ENCODE measurements around the gene MTIF3.

Gene MTIF3

DNA sequence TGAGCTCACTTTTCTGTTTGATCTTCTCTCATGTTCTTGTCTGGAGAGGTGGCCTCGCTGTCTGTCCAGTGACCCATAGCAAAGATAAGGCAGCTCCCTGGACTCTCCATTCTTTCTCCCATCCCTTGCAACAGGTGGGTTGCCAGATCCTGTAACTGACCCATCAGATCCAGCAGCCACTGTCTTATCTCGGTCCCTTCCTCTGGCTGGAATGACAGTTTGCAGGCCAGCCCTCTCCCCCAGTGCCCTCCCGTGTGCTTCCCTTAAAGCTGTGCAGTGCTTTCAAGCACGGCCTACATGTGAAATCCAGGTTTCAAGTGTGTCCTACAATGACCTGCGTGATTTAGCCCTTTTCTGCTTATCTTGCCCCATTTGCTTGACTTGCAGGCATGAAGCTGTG is 22.2 kb downstream of the MTIF3 start:
- no peak for ATAC-seq
- TF ChIP-seq ESRRG (CRISPR knock-in tag; IDR thresholded peaks at IDR 0.05) (no peak), ZFP30 (CRISPR knock-in tag; IDR thresholded peaks at IDR 0.05) (no peak), GLIS3 (CRISPR knock-in tag; IDR thresholded peaks at IDR 0.05) (no peak), ISL1 (CRISPR knock-in tag; IDR thresholded peaks at IDR 0.05) (no peak)

GRCh38 chr13:27427641-27428040 is 22.7 kb downstream of the MTIF3 start:
- TF ChIP-seq, protein P1, sequence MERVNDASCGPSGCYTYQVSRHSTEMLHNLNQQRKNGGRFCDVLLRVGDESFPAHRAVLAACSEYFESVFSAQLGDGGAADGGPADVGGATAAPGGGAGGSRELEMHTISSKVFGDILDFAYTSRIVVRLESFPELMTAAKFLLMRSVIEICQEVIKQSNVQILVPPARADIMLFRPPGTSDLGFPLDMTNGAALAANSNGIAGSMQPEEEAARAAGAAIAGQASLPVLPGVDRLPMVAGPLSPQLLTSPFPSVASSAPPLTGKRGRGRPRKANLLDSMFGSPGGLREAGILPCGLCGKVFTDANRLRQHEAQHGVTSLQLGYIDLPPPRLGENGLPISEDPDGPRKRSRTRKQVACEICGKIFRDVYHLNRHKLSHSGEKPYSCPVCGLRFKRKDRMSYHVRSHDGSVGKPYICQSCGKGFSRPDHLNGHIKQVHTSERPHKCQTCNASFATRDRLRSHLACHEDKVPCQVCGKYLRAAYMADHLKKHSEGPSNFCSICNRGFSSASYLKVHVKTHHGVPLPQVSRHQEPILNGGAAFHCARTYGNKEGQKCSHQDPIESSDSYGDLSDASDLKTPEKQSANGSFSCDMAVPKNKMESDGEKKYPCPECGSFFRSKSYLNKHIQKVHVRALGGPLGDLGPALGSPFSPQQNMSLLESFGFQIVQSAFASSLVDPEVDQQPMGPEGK (CRISPR knock-in tag; IDR thresholded peaks at IDR 0.05; ENCODE audit: borderline replicate concordance): no peak
- TF ChIP-seq TOX (CRISPR knock-in tag; IDR thresholded peaks at IDR 0.05; ENCODE audit: borderline replicate concordance) (no peak), RARB (CRISPR knock-in tag; IDR thresholded peaks at IDR 0.05) (no peak), PPARA (CRISPR knock-in tag; IDR thresholded peaks at IDR 0.05; ENCODE audit: borderline replicate concordance) (no peak), TSHZ2 (CRISPR knock-in tag; IDR thresholded peaks at IDR 0.05) (no peak), OSR1 (CRISPR knock-in tag; IDR thresholded peaks at IDR 0.05) (no peak), ZNF70 (CRISPR knock-in tag; IDR thresholded peaks at IDR 0.05) (no peak), ZNF8 (CRISPR knock-in tag; IDR thresholded peaks at IDR 0.05) (no peak), ZFP3 (CRISPR knock-in tag; IDR thresholded peaks at IDR 0.05) (no peak), CSDC2 (CRISPR knock-in tag; IDR thresholded peaks at IDR 0.05) (no peak)
- TF ChIP-seq, protein P2, sequence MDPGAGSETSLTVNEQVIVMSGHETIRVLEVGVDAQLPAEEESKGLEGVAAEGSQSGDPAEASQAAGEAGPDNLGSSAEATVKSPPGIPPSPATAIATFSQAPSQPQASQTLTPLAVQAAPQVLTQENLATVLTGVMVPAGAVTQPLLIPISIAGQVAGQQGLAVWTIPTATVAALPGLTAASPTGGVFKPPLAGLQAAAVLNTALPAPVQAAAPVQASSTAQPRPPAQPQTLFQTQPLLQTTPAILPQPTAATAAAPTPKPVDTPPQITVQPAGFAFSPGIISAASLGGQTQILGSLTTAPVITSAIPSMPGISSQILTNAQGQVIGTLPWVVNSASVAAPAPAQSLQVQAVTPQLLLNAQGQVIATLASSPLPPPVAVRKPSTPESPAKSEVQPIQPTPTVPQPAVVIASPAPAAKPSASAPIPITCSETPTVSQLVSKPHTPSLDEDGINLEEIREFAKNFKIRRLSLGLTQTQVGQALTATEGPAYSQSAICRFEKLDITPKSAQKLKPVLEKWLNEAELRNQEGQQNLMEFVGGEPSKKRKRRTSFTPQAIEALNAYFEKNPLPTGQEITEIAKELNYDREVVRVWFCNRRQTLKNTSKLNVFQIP (CRISPR knock-in tag; IDR thresholded peaks at IDR 0.05; ENCODE audit: borderline replicate concordance, low read depth): no peak
- TF ChIP-seq, protein P3, sequence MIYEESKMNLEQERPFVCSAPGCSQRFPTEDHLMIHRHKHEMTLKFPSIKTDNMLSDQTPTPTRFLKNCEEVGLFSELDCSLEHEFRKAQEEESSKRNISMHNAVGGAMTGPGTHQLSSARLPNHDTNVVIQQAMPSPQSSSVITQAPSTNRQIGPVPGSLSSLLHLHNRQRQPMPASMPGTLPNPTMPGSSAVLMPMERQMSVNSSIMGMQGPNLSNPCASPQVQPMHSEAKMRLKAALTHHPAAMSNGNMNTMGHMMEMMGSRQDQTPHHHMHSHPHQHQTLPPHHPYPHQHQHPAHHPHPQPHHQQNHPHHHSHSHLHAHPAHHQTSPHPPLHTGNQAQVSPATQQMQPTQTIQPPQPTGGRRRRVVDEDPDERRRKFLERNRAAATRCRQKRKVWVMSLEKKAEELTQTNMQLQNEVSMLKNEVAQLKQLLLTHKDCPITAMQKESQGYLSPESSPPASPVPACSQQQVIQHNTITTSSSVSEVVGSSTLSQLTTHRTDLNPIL (CRISPR knock-in tag; IDR thresholded peaks at IDR 0.05; ENCODE audit: low read depth): no peak
- ATAC-seq: no peak

DNA sequence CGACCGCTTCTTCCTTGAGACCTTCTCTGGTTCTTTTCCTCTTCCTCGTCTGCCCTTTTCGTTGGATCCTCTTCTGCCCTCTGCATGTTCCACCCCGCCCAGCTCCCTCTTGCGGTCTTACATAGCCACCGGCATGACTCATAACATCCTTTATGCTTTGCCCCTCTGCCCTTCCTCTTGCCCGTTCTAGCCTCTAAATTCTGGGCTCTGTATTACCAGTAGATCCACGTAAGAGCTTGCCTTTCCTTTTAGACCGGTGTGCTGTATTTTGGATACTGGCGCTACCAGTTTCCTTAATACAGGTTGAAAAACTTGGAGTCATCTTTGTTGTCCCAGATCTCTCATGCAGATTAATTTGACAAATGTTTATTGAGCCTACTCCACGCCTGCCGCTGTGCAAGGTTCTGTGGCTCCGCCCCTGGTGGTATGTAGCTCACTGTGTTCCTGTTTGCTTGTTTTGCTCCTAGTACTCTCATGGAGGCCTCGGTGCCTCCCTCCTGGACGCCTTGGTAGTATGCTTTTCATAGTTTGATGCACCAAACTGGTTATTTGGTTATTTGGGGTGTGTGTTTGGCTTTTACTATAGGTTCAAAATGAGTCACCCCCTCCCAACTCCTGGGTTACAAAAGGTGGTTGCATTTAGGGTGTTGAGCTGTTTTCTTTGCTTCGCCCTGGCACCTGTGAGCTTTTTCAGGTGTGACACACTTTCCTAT is 24.3 kb downstream of the MTIF3 start:
- TF ChIP-seq, protein P2 (CRISPR knock-in tag; IDR thresholded peaks at IDR 0.05; ENCODE audit: borderline replicate concordance, low read depth): no peak
- TF ChIP-seq OSR1 (CRISPR knock-in tag; IDR thresholded peaks at IDR 0.05) (no peak), ZFP30 (CRISPR knock-in tag; IDR thresholded peaks at IDR 0.05) (no peak), ARNTL (CRISPR knock-in tag; IDR thresholded peaks at IDR 0.05; ENCODE audit: borderline replicate concordance, low read depth) (no peak), TOX (CRISPR knock-in tag; IDR thresholded peaks at IDR 0.05; ENCODE audit: borderline replicate concordance) (no peak), ZNF565 (CRISPR knock-in tag; conservative IDR thresholded peaks at IDR 0.05; ENCODE audit: low read depth) (no peak), BACH2 (CRISPR knock-in tag; IDR thresholded peaks at IDR 0.05; ENCODE audit: borderline replicate concordance) (no peak), TCF4 (CRISPR knock-in tag; IDR thresholded peaks at IDR 0.05; ENCODE audit: borderline replicate concordance) (no peak), ISL1 (CRISPR knock-in tag; IDR thresholded peaks at IDR 0.05) (no peak), CSDC2 (CRISPR knock-in tag; IDR thresholded peaks at IDR 0.05) (no peak), ZFP3 (CRISPR knock-in tag; IDR thresholded peaks at IDR 0.05) (no peak)
- TF ChIP-seq, protein P4, sequence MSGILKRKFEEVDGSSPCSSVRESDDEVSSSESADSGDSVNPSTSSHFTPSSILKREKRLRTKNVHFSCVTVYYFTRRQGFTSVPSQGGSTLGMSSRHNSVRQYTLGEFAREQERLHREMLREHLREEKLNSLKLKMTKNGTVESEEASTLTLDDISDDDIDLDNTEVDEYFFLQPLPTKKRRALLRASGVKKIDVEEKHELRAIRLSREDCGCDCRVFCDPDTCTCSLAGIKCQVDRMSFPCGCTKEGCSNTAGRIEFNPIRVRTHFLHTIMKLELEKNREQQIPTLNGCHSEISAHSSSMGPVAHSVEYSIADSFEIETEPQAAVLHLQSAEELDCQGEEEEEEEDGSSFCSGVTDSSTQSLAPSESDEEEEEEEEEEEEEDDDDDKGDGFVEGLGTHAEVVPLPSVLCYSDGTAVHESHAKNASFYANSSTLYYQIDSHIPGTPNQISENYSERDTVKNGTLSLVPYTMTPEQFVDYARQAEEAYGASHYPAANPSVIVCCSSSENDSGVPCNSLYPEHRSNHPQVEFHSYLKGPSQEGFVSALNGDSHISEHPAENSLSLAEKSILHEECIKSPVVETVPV (CRISPR knock-in tag; IDR thresholded peaks at IDR 0.05): no peak
- ATAC-seq: peak; percentile 87
